ENCODE data around the gene LCE2A.

LCE2A gene

DNA sequence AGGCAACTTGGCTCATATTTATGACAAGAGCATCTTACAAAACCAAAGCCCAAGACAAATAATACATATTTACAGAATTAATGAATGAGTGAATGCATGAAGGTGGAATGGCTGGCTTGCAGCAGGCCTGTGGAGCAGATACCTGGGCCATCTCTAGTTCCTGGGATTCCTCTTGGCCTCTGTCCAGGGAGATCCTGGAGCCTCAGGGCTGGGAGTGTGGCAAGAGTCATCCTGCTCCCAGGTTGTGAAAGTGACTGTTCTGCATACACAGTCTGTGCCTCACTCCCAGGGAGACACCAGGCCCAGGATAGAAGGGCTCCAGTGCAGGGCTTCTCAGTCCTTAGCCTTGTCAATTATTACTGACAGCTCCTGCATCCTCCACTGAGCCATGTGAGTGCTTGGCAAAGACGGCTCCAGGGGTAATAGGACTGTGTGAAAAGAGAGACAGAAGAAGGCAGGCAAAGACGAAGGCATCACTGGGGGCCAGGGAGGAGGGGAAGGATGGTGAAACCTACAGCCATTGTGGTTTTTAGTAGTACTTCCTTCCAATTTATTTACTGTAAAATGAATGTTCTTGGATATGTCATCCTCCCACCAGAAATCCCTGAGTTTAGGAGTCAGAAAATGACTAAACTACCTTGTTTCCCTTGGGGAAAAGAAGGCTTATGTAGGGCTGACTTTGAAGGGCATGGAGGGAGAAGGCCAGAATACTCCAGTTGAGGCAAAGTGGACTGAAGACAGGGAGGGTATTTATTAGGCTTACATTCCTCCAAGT lies 45.4 kb downstream of the LCE2A start:
- no peak for DNase-seq

GRCh38 chr1:152745289-152745704 lies 47.2 kb downstream of the LCE2A start:
- no peak for DNase-seq

DNA sequence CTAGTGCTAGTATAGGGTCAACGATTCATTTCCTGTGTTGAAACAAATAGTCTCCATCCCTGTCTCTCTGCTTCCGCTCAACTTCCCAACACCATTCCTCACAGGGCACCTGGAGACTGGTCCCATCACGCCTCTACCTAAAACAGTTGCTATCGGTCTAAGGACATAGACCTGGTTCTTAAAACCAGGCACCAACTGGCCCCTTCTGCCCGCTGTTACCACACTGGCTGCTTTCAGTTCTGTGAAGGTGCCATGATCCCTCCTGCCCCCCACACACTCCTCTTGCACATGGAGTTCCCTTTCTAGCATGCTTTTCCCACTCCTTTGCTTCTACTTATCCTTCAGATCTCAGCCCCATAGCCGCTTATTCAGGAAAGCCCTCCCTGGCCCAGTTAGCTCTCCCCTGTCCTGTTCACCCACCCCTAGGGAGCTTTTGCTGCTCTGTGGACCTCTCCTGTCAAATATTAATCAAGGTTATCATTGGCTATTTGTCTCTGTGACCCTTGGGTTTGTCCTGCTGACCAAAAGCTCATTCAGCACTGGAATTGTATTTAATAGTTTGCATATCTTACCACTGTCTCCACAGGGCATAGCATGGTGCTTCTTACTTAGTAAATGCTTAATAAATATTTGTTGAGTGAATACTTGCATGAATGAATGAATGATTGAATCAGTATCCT lies 47.8 kb downstream of the LCE2A start:
- DNase-seq = no peak

- no peak for DNase-seq
These were observed 49.7 kb downstream of the LCE2A start for GRCh38 chr1:152747831-152748230.

Measured in NCI-H1930 (cell line).